Stimulated activated CD8-positive, alpha-beta memory T cell treated with anti-CD3 and anti-CD28 coated beads, Interleukin-12 subunit alpha, Interleukin-12 subunit beta, amount 100 ng/mL, for 4 hours (primary cell): ENCODE data around the gene RPL13.
"Not testable (repeated sequence)": the region's sequence is repeated elsewhere in the genome, so short reads cannot be mapped to it uniquely, and the experiment has no call there.

ENCODE experiments used
- DNase-seq: peaks from one replicate; pipeline ENCODE4 v3.0.0-alpha.2; 2020; ENCODE audit warnings: low read depth

RPL13 gene

GRCh38 chr16:89563639-89564392 lies 3.3 kb downstream of the RPL13 start:
- no peak for DNase-seq

GRCh38 chr16:89564476-89565255 lies 4.2 kb downstream of the RPL13 start:
- DNase-seq, result no peak

- no peak for DNase-seq
Measured at GRCh38 chr16:89565256-89565505, 4.7 kb downstream of the RPL13 start.

GRCh38 chr16:89565506-89566372 lies 5.3 kb downstream of the RPL13 start:
- DNase-seq, result no peak

GRCh38 chr16:89567656-89568594 lies 7.4 kb downstream of the RPL13 start:
- no peak for DNase-seq

GRCh38 chr16:89569506-89570341 lies 9.2 kb downstream of the RPL13 start:
- DNase-seq, result no peak

- no peak for DNase-seq
Measured at GRCh38 chr16:89570342-89570923, 10.0 kb downstream of the RPL13 start.

GRCh38 chr16:89570983-89571598 lies 10.6 kb downstream of the RPL13 start:
- DNase-seq, result not testable (repeated sequence)

- DNase-seq, result no peak
Measured at GRCh38 chr16:89571636-89572035, 11.2 kb downstream of the RPL13 start.

- DNase-seq, result no peak
Measured at GRCh38 chr16:89572073-89572484, 11.6 kb downstream of the RPL13 start.

- DNase-seq, result no peak
Measured at GRCh38 chr16:89572485-89573205, 12.2 kb downstream of the RPL13 start.

GRCh38 chr16:89573826-89574680 lies 13.6 kb downstream of the RPL13 start:
- no peak for DNase-seq

- no peak for DNase-seq
Measured at GRCh38 chr16:89574681-89575246, 14.3 kb downstream of the RPL13 start.

- no peak for DNase-seq
Measured at GRCh38 chr16:89575247-89576152, 15.0 kb downstream of the RPL13 start, which contains the start of gene CPNE7. TSS of gene CPNE7 (plus strand) at chr16:89575758. CDS start at chr16:89575898, 140 bp downstream.

GRCh38 chr16:89576153-89577054 lies 15.9 kb downstream of the RPL13 start:
- DNase-seq, result no peak
